Choroid plexus epithelial cell (primary cell): ENCODE results near the gene CRYAB.

Source experiments
- DNase-seq: peaks from one replicate; pipeline ENCODE4 v3.0.0-alpha.2; 2010; ENCODE audit warnings: low read depth
- H3K4me3 ChIP-seq: 2 replicates; pipeline ENCODE4 v1.5.1; 2011; ENCODE audit warnings: low read depth, mild to moderate bottlenecking, control low read depth, low read length, moderate library complexity
- CTCF ChIP-seq: conservative IDR thresholded peaks from 2 replicates; pipeline ENCODE4 v1.5.1; 2011; ENCODE audit warnings: low read depth, mild to moderate bottlenecking, control low read depth, inconsistent platforms, low read length, moderate library complexity

Gene CRYAB

GRCh38 chr11:111947143-111947542 lies 35.6 kb upstream of the CRYAB start:
- no peak for TF ChIP-seq CTCF
- no peak overlapping the region for H3K4me3 ChIP-seq
- no peak for DNase-seq

- TF ChIP-seq CTCF, result no peak
- DNase-seq, result peak; percentile 52
- H3K4me3 ChIP-seq, result no peak overlapping the region
Measured at GRCh38 chr11:111946499-111946898, 34.9 kb upstream of the CRYAB start.

- TF ChIP-seq CTCF, result no peak
- H3K4me3 ChIP-seq, result no peak overlapping the region
Measured at GRCh38 chr11:111945198-111945597, 33.6 kb upstream of the CRYAB start.

GRCh38 chr11:111944651-111945051 lies 33.1 kb upstream of the CRYAB start:
- TF ChIP-seq CTCF, result no peak
- H3K4me3 ChIP-seq, result no peak overlapping the region
- peak; percentile 89 for DNase-seq

More at GRCh38 chr11:111945198-111945597, 33.6 kb upstream of the CRYAB start:
- no peak for DNase-seq

GRCh38 chr11:111944139-111944538 lies 32.6 kb upstream of the CRYAB start:
- no peak overlapping the region for H3K4me3 ChIP-seq
- no peak for TF ChIP-seq CTCF

GRCh38 chr11:111942829-111943228 lies 31.3 kb upstream of the CRYAB start:
- peak; percentile 55 for DNase-seq
- no peak for TF ChIP-seq CTCF
- no peak overlapping the region for H3K4me3 ChIP-seq

More at GRCh38 chr11:111944139-111944538, 32.6 kb upstream of the CRYAB start:
- DNase-seq, result peak; percentile 95

- no peak for DNase-seq
- no peak for TF ChIP-seq CTCF
Measured at GRCh38 chr11:111941963-111942362, 30.4 kb upstream of the CRYAB start.

More at GRCh38 chr11:111941963-111942362, 30.4 kb upstream of the CRYAB start:
- no peak overlapping the region for H3K4me3 ChIP-seq
